HepG2 (cell line): ENCODE results near the gene DNAJC18. TPM values are rescaled to one million over a fixed set of nuclear protein-coding genes. Genes with fewer than 3 reads are reported as not detected.

Source experiments
- AGO2 ChIP-seq: fragments of 200-400 bp; formaldehyde crosslinking; optimal IDR thresholded peaks from 2 replicates; pipeline ENCODE3; 2017; ENCODE audit warnings: mild to moderate bottlenecking, low read depth, low read length, moderate library complexity
- ASH2L ChIP-seq: fragments of 300-600, 200-600 bp; sonication (generic); IDR thresholded peaks from 2 replicates; pipeline ENCODE4 v1.7.0; 2017; ENCODE audit warnings: low read depth, mild to moderate bottlenecking, moderate library complexity, mixed read lengths, low read length; ENCODE audit not compliant: insufficient read length
- DPF2 ChIP-seq: sonication (generic); formaldehyde crosslinking; IDR thresholded peaks from 2 replicates; pipeline ENCODE4 v1.4.0; 2020; ENCODE audit warnings: mild to moderate bottlenecking, low read depth, missing genetic modification reagents, borderline replicate concordance
- ELF4 ChIP-seq: sonication (generic); formaldehyde crosslinking; IDR thresholded peaks from 2 replicates; pipeline ENCODE4 v1.5.0; 2020; ENCODE audit warnings: missing genetic modification reagents, mild to moderate bottlenecking, moderate library complexity, borderline replicate concordance
- HNRNPLL ChIP-seq: fragments of 200-400 bp; formaldehyde crosslinking; IDR thresholded peaks from 2 replicates; pipeline ENCODE4 v1.6.1; 2017; ENCODE audit warnings: mild to moderate bottlenecking, low read depth, low read length; ENCODE audit not compliant: poor library complexity, severe bottlenecking
- KAT7 ChIP-seq: IDR thresholded peaks from 2 replicates; pipeline ENCODE4 v1.6.1; 2018; ENCODE audit warnings: borderline replicate concordance, missing compliant biosample characterization
- LCORL ChIP-seq, 2 experiments: fragments of 450-650 bp in 1 of 2; sonication (generic) in 1 of 2; formaldehyde crosslinking in 1 of 2; IDR thresholded peaks; 2 replicates each; pipeline versions ENCODE4 v1.5.0 to v1.6.1; 2017 to 2020; ENCODE audit warnings: antibody characterized with exemption in 1 of 2, missing genetic modification reagents in 1 of 2
- MAFG ChIP-seq: sonication (generic); formaldehyde crosslinking; IDR thresholded peaks from 2 replicates; pipeline ENCODE4 v1.5.1; 2020; ENCODE audit warnings: mild to moderate bottlenecking, missing genetic modification reagents
- SIN3A ChIP-seq: IDR thresholded peaks from 2 replicates; pipeline ENCODE4 v1.6.1; 2011; ENCODE audit warnings: low read depth, mild to moderate bottlenecking, control low read depth, low read length, borderline replicate concordance
- TAF1 ChIP-seq: sonication (generic); formaldehyde crosslinking; IDR thresholded peaks from 2 replicates; pipeline ENCODE4 v1.4.0; 2020; ENCODE audit warnings: missing genetic modification reagents
- TCF12 ChIP-seq, 2 experiments: fragments of 450-650 bp in 1 of 2; sonication (generic) in 1 of 2; formaldehyde crosslinking in 1 of 2; IDR thresholded peaks; 2 replicates each; pipeline versions ENCODE4 v1.6.1 to v1.8.0; 2017 to 2022; ENCODE audit warnings: antibody characterized with exemption in 1 of 2, mild to moderate bottlenecking in 1 of 2, missing genetic modification reagents in 1 of 2, moderate library complexity in 1 of 2
- ZFY ChIP-seq: sonication (generic); formaldehyde crosslinking; IDR thresholded peaks from 2 replicates; pipeline ENCODE4 v1.4.0; 2020; ENCODE audit warnings: missing genetic modification reagents
- ZNF460 ChIP-seq: sonication (generic); formaldehyde crosslinking; IDR thresholded peaks from 2 replicates; pipeline ENCODE4 v1.5.1; 2020; ENCODE audit warnings: missing genetic modification reagents, mild to moderate bottlenecking, borderline replicate concordance
- ZNF567 ChIP-seq: sonication (generic); formaldehyde crosslinking; IDR thresholded peaks from 2 replicates; pipeline ENCODE4 v1.8.1; 2023; ENCODE audit warnings: mild to moderate bottlenecking, missing genetic modification reagents, borderline replicate concordance
- ZNF674 ChIP-seq: sonication (generic); formaldehyde crosslinking; IDR thresholded peaks from 2 replicates; pipeline ENCODE4 v1.5.0; 2020; ENCODE audit warnings: low read depth, mild to moderate bottlenecking, missing genetic modification reagents
- ZNF724P ChIP-seq: sonication (generic); formaldehyde crosslinking; IDR thresholded peaks from 2 replicates; pipeline ENCODE4 v1.8.0; 2022; ENCODE audit warnings: missing genetic modification reagents, borderline replicate concordance
- ZNF781 ChIP-seq: sonication (generic); formaldehyde crosslinking; IDR thresholded peaks from 2 replicates; pipeline ENCODE4 v1.5.1; 2020; ENCODE audit warnings: borderline replicate concordance, mild to moderate bottlenecking, missing genetic modification reagents; ENCODE audit errors: not compliant biosample characterization
- ZSCAN12 ChIP-seq: sonication (generic); formaldehyde crosslinking; IDR thresholded peaks from 2 replicates; pipeline ENCODE4 v1.9.0; 2021; ENCODE audit warnings: mild to moderate bottlenecking, missing genetic modification reagents
- ZSCAN20 ChIP-seq: sonication (generic); formaldehyde crosslinking; IDR thresholded peaks from 2 replicates; pipeline ENCODE4 v1.4.0; 2020; ENCODE audit warnings: missing genetic modification reagents, mild to moderate bottlenecking, borderline replicate concordance
- ZSCAN22 ChIP-seq: sonication (generic); formaldehyde crosslinking; IDR thresholded peaks from 2 replicates; pipeline ENCODE4 v1.4.0; 2020; ENCODE audit warnings: mild to moderate bottlenecking, missing genetic modification reagents
- polyA plus RNA-seq, 8 experiments: library from polyadenylated mRNA; depleted of rRNA in 3 of 8; stranded (reverse) in 7 of 8; unstranded in 1 of 8; fragments of >200 nt; fragmentation: Illumina TruSeq in 4 of 8; extraction: Trizol in 4 of 8; gene quantifications; 2 replicates each; pipeline versions ENCODE4 v1.2.1 to v1.2.3, GENCODE V29; 2011 to 2016; ENCODE audit warnings: low read depth in 4 of 8, missing spikeins in 1 of 8, mixed read lengths in 1 of 8; ENCODE audit not compliant: insufficient read depth in 1 of 8
- total RNA-seq, 5 experiments: library from RNA; depleted of rRNA; stranded (reverse); fragments of >200 nt; fragmentation: Illumina TruSeq; extraction: Trizol; gene quantifications; 2 replicates each; pipeline ENCODE4 v1.2.3, GENCODE V29; 2016; ENCODE audit warnings: low read depth in 1 of 5
- TF ChIP-seq, protein P1 (sequence below): sonication (generic); formaldehyde crosslinking; IDR thresholded peaks from 2 replicates; pipeline ENCODE4 v1.8.0; 2022; ENCODE audit warnings: mild to moderate bottlenecking, missing genetic modification reagents, borderline replicate concordance
- TF ChIP-seq, protein P2 (sequence below): sonication (generic); formaldehyde crosslinking; conservative IDR thresholded peaks from 2 replicates; pipeline ENCODE4 v1.8.0; 2022; ENCODE audit warnings: low read depth, missing genetic modification reagents
- TF ChIP-seq, protein P3 (sequence below): IDR thresholded peaks from 2 replicates; pipeline ENCODE4 v1.6.1; 2016; ENCODE audit warnings: low read depth, control low read depth

Gene DNAJC18
- total and polyA plus RNA-seq, 2 of the 13 experiments (the other 11 are each of a cell fraction or from before 2014, with no cell fraction given): 6.5 to 6.6 TPM

DNA sequence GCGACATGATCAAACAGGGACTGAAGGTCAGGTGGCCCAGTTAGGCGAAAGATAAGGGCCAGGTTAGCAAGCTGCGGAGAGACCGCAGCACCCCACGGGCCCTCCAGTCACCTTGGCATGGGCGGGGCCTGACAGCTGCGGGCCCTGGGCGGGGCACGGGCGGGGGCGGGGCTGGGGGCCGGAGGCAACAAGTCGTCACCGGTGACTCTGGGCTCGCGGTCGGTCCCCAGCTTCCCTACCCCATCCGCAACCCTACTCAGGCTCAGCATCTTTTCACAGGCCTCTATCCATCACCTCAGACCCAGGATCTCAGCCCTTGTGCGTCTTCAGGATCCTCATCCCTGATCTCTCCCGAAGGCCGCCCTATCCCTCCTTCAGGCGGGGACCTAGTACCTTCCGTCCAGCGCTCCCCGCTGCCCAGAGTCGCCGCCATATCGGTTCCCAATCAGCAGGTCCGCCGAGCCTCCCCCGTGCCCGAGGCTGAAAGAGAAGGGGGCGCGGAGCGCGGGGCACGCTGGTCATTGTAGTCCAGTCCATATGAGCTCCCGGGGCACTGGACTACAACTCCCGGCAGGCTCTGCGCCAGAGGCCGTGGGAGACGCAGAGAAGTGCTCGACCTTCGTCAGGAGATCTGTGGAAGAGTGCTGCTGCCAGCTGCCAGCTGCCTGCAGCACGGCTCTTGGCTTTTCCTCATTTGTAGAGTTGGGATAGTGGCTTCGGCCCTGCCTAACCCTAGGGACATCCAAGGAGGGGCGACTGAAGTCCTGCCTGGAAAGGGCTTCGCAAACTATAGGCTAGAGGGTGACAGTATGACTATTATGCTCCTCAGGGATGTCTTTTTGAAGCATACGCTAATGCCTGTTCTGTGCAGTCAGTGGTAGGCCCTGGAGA lies at the start of gene DNAJC18 (continued):
- TF ChIP-seq, protein P1, sequence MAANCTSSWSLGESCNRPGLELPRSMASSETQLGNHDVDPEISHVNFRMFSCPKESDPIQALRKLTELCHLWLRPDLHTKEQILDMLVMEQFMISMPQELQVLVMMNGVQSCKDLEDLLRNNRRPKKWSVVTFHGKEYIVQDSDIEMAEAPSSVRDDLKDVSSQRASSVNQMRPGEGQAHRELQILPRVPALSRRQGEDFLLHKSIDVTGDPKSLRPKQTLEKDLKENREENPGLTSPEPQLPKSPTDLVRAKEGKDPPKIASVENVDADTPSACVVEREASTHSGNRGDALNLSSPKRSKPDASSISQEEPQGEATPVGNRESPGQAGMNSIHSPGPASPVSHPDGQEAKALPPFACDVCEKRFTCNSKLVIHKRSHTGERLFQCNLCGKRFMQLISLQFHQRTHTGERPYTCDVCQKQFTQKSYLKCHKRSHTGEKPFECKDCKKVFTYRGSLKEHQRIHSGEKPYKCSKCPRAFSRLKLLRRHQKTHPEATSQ (CRISPR knock-in tag): no peak
- no peak for TF ChIP-seq AGO2
- no peak for TF ChIP-seq MAFG (CRISPR knock-in tag)
- peak; percentile 56 for TF ChIP-seq HNRNPLL
- TF ChIP-seq ZSCAN22 (CRISPR knock-in tag): no peak
- no peak for TF ChIP-seq ZNF460 (CRISPR knock-in tag)
- TF ChIP-seq DPF2: no peak
- no peak for TF ChIP-seq ZSCAN12
- no peak for TF ChIP-seq ZNF724P
- TF ChIP-seq, protein P2, sequence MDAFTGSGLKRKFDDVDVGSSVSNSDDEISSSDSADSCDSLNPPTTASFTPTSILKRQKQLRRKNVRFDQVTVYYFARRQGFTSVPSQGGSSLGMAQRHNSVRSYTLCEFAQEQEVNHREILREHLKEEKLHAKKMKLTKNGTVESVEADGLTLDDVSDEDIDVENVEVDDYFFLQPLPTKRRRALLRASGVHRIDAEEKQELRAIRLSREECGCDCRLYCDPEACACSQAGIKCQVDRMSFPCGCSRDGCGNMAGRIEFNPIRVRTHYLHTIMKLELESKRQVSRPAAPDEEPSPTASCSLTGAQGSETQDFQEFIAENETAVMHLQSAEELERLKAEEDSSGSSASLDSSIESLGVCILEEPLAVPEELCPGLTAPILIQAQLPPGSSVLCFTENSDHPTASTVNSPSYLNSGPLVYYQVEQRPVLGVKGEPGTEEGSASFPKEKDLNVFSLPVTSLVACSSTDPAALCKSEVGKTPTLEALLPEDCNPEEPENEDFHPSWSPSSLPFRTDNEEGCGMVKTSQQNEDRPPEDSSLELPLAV: no peak
- peak; percentile 68; the same call in 1 of the 2 replicates for TF ChIP-seq TAF1
- no peak for TF ChIP-seq TCF12 (IDR thresholded peaks at IDR 0.05)
- no peak for TF ChIP-seq TCF12 (CRISPR knock-in tag; IDR thresholded peaks at IDR 0.05)
- TF ChIP-seq ZNF674: 0 out of 2 replicates have a peak, but pooled peaks have one; percentile 33
- TF ChIP-seq KAT7 (CRISPR knock-in tag): peak; percentile 83; the same call in 1 of the 2 replicates
- TF ChIP-seq SIN3A: no peak
- TF ChIP-seq LCORL (IDR thresholded peaks at IDR 0.05): no peak
- peak; percentile 36; the same call in 1 of the 2 replicates for TF ChIP-seq LCORL (CRISPR knock-in tag; IDR thresholded peaks at IDR 0.05)
- TF ChIP-seq ZFY (CRISPR knock-in tag): peak; percentile 82
- 0 out of 2 replicates have a peak, but pooled peaks have one; percentile 60 for TF ChIP-seq ELF4
- no peak for TF ChIP-seq ZNF567 (CRISPR knock-in tag)
- TF ChIP-seq ASH2L: peak; percentile 66
- no peak for TF ChIP-seq ZSCAN20 (CRISPR knock-in tag)
- TF ChIP-seq ZNF781 (CRISPR knock-in tag): no peak
- TF ChIP-seq, protein P3, sequence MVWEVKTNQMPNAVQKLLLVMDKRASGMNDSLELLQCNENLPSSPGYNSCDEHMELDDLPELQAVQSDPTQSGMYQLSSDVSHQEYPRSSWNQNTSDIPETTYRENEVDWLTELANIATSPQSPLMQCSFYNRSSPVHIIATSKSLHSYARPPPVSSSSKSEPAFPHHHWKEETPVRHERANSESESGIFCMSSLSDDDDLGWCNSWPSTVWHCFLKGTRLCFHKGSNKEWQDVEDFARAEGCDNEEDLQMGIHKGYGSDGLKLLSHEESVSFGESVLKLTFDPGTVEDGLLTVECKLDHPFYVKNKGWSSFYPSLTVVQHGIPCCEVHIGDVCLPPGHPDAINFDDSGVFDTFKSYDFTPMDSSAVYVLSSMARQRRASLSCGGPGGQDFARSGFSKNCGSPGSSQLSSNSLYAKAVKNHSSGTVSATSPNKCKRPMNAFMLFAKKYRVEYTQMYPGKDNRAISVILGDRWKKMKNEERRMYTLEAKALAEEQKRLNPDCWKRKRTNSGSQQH (CRISPR knock-in tag): no peak
